OCI-LY1 (cell line): ENCODE measurements around the gene COMMD10.

Experiments used
- H2AFZ ChIP-seq: fragments of 200-600 bp; sonication (generic), shearing (Covaris generic); 2 replicates; pipeline ENCODE4 v1.6.0; 2014; ENCODE audit warnings: antibody characterized with exemption, mild to moderate bottlenecking, low read length
- H3F3A ChIP-seq: fragments of 200-600 bp; sonication (generic), shearing (Covaris generic); 2 replicates; pipeline ENCODE4 v1.6.0; 2014; ENCODE audit warnings: mild to moderate bottlenecking, antibody characterized with exemption, low read length, moderate library complexity; ENCODE audit not compliant: insufficient read depth
- H3K27ac ChIP-seq: fragments of 200-600 bp; sonication (generic); 2 replicates; pipeline ENCODE4 v1.5.1; 2014; ENCODE audit warnings: low read length, mixed run types, mild to moderate bottlenecking, low read depth; ENCODE audit not compliant: poor library complexity, severe bottlenecking
- H3K27me3 ChIP-seq: fragments of 200-600 bp; sonication (generic); 2 replicates; pipeline ENCODE4 v1.6.0; 2014; ENCODE audit warnings: antibody characterized with exemption, mild to moderate bottlenecking, low read length, moderate library complexity; ENCODE audit not compliant: insufficient read depth
- H3K36me3 ChIP-seq: fragments of 200-600 bp; sonication (generic); 2 replicates; pipeline ENCODE4 v1.6.1; 2014; ENCODE audit warnings: mild to moderate bottlenecking, antibody characterized with exemption, low read length, moderate library complexity, mixed read lengths; ENCODE audit not compliant: insufficient read depth
- H3K4me1 ChIP-seq: fragments of 200-600 bp; sonication (generic); 2 replicates; pipeline ENCODE4 v1.5.1; 2014; ENCODE audit warnings: mild to moderate bottlenecking, low read length, moderate library complexity; ENCODE audit not compliant: insufficient read depth, severe bottlenecking
- H3K4me2 ChIP-seq: fragments of 200-600 bp; sonication (generic), shearing (Covaris generic); 2 replicates; pipeline ENCODE4 v1.6.1; 2014; ENCODE audit warnings: low read length
- H3K4me3 ChIP-seq: fragments of 200-600 bp; sonication (generic); 2 replicates; pipeline ENCODE4 v1.5.1; 2014; ENCODE audit warnings: low read length, low read depth, mild to moderate bottlenecking, mixed read lengths; ENCODE audit not compliant: poor library complexity, severe bottlenecking
- H3K79me2 ChIP-seq: fragments of 200-600 bp; shearing (Covaris generic); 2 replicates; pipeline ENCODE4 v1.6.1; 2016; ENCODE audit warnings: mixed run types, low read length, mixed read lengths; ENCODE audit not compliant: insufficient read depth
- H3K9ac ChIP-seq: fragments of 200-600 bp; sonication (generic), shearing (Covaris generic); 2 replicates; pipeline ENCODE4 v1.6.1; 2014; ENCODE audit warnings: mild to moderate bottlenecking, low read length, mixed read lengths
- H3K9me2 ChIP-seq: fragments of 200-600 bp; sonication (generic), shearing (Covaris generic); 2 replicates; pipeline ENCODE4 v1.6.1; 2014; ENCODE audit warnings: low read depth, mild to moderate bottlenecking, low read length, mixed read lengths
- H3K9me3 ChIP-seq: fragments of 200-600 bp; shearing (Covaris generic); 2 replicates; pipeline ENCODE4 v1.6.1; 2014; ENCODE audit warnings: low read length, mixed read lengths
- H4K20me1 ChIP-seq: fragments of 200-600 bp; sonication (generic), shearing (Covaris generic); 2 replicates; pipeline ENCODE4 v1.6.0; 2016; ENCODE audit warnings: mild to moderate bottlenecking, low read length; ENCODE audit not compliant: insufficient read depth
- CTCF ChIP-seq: fragments of 200-600 bp; sonication (generic), shearing (Covaris generic); IDR thresholded peaks from 2 replicates; pipeline ENCODE4 v1.5.1; 2017; ENCODE audit warnings: mild to moderate bottlenecking, antibody characterized with exemption, low read length, moderate library complexity, mixed read lengths
- EZH2 ChIP-seq: fragments of 200-600 bp; sonication (generic), shearing (Covaris generic); IDR thresholded peaks from 2 replicates; pipeline ENCODE4 v1.8.0; 2017; ENCODE audit warnings: borderline replicate concordance, mixed run types, mild to moderate bottlenecking, antibody characterized with exemption, low read length, moderate library complexity, mixed read lengths

The COMMD10 gene

GRCh38 chr5:116153687-116154174 is 68.9 kb downstream of the COMMD10 start:
- H3K36me3 ChIP-seq = no peaks in the 10 kb centered on the region
- TF ChIP-seq CTCF (no peak), EZH2 (no peak)
- no peak overlapping the region for H3K27ac ChIP-seq
- no peaks in the 10 kb centered on the region for H4K20me1 ChIP-seq
- H3K27me3 ChIP-seq = no peaks in the 10 kb centered on the region
- no peaks in the 10 kb centered on the region for H3K4me1 ChIP-seq
- H3K79me2 ChIP-seq = no peaks in the 10 kb centered on the region; the same call in 1 of the 2 replicates
- no peaks in the 10 kb centered on the region for H3F3A ChIP-seq
- H3K9ac ChIP-seq = no peak overlapping the region
- no peak overlapping the region for H2AFZ ChIP-seq
- H3K9me2 ChIP-seq = no peaks in the 10 kb centered on the region
- no peak overlapping the region for H3K4me2 ChIP-seq
- H3K4me3 ChIP-seq = no peak overlapping the region
- H3K9me3 ChIP-seq = no peaks in the 10 kb centered on the region

- Histone ChIP-seq H3K27me3 (no peaks in the 10 kb centered on the region), H3K4me1 (no peaks in the 10 kb centered on the region), H4K20me1 (no peaks in the 10 kb centered on the region), H3K4me2 (no peak overlapping the region), H3K9me2 (no peaks in the 10 kb centered on the region), H3K27ac (no peak overlapping the region), H3K4me3 (no peak overlapping the region), H3K79me2 (no peaks in the 10 kb centered on the region; the same call in 1 of the 2 replicates), H2AFZ (no peak overlapping the region), H3K9me3 (no peaks in the 10 kb centered on the region), H3F3A (no peaks in the 10 kb centered on the region), H3K36me3 (no peaks in the 10 kb centered on the region), H3K9ac (no peak overlapping the region)
- TF ChIP-seq CTCF (no peak), EZH2 (no peak)
These were observed 69.4 kb downstream of the COMMD10 start for GRCh38 chr5:116154252-116154651.

GRCh38 chr5:116154931-116155330 is 70.1 kb downstream of the COMMD10 start:
- Histone ChIP-seq H3K9ac (no peak overlapping the region), H3K9me3 (no peaks in the 10 kb centered on the region), H3K36me3 (no peaks in the 10 kb centered on the region), H3K9me2 (no peaks in the 10 kb centered on the region), H3K4me1 (no peaks in the 10 kb centered on the region), H3K4me3 (no peak overlapping the region), H3K27me3 (no peaks in the 10 kb centered on the region), H3K4me2 (no peak overlapping the region), H3K79me2 (no peaks in the 10 kb centered on the region; the same call in 1 of the 2 replicates), H3F3A (no peaks in the 10 kb centered on the region), H4K20me1 (no peaks in the 10 kb centered on the region), H3K27ac (no peak overlapping the region), H2AFZ (no peak overlapping the region)
- no peak for TF ChIP-seq EZH2
- no peak for TF ChIP-seq CTCF
